HG03432 (cell line): Measurements from ENCODE around the gene SSPN.

Experiments
- ATAC-seq: cut with Tn5 transposase; IDR thresholded peaks from one replicate; pipeline ENCODE4 v1.9.1; 2021; ENCODE audit warnings: mild to moderate bottlenecking, moderate library complexity; ENCODE audit not compliant: unreplicated experiment

The SSPN gene

DNA sequence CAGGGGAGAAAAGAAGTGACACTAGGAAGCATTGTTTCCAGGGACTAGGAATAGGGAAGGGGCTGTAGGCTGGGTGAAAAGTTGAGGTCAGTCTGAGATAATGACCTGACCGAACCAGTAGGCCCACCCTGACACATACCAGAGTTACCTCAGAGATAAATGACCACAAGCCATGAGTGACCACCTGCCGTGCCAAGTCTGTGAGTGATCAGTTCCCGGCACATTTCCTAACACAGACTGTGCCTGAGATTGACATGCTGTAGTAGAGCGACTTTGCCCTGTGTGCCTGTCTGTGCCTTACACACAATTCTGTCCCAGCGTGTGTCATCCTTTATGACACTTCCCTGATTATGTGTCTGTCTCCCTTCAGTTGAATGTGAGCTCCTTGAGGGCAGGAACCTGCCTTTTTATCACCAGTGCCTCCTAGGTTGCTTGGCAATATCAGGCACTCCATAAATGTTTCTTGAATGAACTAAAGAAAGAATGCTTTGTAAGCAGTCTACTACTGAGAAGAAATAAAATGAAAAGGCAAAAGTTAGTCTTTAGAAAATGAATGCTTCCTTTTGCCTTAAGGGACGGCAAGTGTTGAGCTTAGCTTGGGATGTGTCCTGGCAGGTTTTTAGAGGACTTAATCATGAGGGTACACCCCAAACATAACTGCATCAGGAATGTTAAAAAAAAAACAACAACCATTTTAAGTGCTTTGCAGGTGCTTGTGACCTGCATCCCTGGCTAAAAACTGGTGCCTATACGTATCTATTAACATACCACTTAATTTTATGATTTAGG, 9.6 kb upstream of the SSPN start:
- no peak for ATAC-seq

- no peak for ATAC-seq
Observed at GRCh38 chr12:26187014-26187798, 8.2 kb upstream of the SSPN start.

DNA sequence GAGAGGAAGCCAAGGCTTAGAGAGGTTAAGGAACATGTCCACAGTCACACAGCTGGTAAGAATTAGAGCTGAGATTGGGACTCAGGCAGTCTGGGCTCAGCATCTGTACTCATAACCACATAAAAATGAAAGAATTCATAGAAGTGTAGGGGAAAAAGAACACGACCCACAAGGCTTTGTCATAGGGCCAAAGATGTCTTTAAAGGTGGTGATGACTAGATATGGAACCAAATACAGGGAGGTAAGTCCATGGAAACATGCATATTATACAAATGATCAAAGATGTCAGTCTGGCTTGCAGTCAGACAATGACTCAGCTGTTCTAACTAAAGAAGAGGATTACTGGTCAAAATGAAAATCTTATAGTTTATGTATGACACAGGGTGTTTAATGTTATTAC, 7.2 kb upstream of the SSPN start:
- no peak for ATAC-seq

DNA sequence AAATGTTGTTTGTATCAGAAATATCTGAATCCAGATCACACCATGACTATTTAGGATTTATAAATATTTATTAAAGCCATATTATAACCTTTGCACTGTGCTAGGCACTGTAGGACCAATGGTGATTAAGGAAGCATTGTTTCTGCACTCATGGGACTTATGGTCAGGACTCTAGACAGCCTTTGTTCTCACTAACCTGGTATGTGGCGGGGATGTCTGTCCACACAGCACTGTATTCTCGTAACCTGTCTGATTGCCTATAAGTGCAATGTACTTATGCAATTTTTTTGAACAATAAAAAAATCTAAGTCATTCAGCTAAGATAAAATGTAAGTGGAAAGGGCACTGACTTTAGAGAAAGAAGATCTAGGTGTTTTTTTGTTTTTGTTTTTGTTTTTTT, 6.7 kb upstream of the SSPN start:
- no peak for ATAC-seq

GRCh38 chr12:26192142-26192541, 3.2 kb upstream of the SSPN start:
- no peak for ATAC-seq

GRCh38 chr12:26193539-26193938, 1.8 kb upstream of the SSPN start:
- no peak for ATAC-seq

DNA sequence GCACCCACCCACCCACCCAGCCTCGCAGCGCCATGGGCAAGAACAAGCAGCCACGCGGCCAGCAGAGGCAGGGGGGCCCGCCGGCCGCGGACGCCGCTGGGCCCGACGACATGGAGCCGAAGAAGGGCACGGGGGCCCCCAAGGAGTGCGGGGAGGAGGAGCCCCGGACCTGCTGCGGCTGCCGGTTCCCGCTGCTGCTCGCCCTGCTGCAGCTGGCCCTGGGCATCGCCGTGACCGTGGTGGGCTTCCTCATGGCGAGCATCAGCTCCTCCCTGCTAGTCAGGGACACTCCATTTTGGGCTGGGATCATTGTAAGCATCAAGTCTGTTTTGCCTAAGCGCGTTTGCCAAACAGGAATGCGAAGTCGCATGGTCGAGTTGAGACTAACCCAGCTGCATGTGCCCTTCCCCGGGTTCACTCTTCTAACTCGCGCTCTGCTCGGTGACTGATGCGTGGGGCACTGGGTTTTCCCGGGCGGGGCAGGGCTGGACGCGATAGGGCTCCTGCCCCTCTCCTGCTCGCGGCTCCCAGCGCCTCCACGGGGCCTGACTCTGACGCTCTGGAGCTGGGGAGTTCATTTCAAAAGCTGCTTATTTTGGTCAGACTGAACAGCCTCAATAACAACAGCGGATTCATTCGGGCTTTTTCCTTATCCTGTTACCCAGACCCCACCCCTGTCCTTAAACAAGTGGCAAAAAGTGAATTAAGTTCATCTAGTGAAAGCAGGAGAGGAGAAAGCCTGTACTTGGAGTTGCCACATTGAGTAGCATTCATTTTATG, 458 bp downstream of the SSPN start:
- peak; percentile 68 for ATAC-seq

GRCh38 chr12:26196421-26196716, 996 bp downstream of the SSPN start:
- ATAC-seq, result no peak

DNA sequence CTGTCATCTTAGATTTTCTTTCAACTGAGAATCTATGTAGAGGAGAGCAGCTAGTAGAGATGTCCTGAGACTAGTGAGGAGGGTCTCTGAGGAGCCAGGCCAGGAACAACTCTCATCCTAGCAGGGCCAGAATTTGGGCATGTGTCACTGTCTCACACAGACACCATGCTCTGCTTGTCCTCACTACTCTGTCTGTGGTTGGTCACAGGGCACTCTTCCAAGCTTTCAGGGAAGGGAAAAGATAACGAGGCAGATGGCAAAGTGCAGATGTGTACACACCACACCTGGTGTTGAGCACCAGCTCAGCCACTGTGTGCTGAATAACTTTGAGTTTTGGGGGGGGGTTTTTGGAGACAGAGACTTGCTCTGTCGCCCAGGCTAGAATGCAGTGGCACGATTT, 2.5 kb downstream of the SSPN start:
- ATAC-seq, result no peak

DNA sequence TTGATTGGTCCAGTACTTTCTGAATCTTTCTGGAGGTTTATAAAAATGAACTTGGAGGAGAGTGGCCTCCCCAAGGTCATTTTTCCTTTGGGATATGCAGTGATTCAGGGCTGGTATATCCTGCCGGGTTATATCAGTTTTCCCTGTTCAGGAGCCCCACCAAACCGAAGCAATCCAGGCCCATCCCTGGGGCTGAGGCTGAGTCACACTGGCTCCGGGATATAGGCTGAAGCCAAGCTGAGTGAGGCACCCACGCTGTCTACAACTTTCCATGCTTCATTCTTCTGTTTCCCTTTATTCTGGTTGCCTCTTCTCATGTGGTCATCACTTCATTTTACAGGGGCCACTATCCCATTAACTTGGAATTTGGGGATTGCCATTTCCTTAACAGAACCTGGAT, 3.4 kb downstream of the SSPN start:
- ATAC-seq, result no peak

- ATAC-seq, result no peak
Observed at GRCh38 chr12:26203167-26203780, 7.9 kb downstream of the SSPN start.

- ATAC-seq, result no peak
Observed at GRCh38 chr12:26204612-26205289, 9.4 kb downstream of the SSPN start.

- no peak for ATAC-seq
Observed at GRCh38 chr12:26205298-26205697, 9.9 kb downstream of the SSPN start.

DNA sequence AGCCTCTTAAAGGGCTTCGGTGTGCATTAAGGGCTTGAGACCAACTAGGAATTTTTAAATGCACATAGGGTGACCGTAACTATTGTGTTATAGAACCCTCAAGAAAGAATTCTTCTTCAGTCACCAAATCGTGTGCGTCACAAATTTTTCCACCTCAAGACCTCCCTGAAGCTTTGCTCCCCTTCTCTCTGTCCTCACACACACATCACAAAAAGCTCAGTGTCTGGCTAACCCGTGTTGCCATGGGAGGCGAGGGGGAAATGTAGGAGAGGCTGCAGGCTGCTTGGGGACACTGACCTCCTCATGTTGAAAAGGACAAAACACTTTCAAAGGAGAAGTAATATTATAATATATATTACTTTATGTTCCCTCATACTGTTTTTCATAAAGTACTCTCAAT, 10.6 kb downstream of the SSPN start:
- ATAC-seq, result no peak

DNA sequence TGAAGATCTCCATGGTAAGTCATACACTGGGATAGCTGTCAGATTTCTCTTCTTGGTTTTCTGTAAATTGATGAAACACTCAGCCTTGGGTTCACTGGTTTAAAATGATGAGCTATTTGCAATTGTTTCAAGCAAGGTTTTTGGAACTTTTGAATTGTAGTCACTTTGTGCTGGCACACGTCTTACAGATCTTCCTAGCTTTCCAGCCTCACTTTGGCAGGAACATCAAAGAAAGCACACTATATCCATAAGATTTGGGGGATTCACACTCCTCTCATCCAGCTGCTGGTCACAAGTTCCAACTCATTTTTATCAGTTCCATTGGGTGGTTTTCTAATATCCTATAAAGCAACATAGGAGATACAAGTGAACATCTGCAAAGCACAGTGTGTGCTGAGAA, 16.0 kb downstream of the SSPN start:
- no peak for ATAC-seq

- no peak for ATAC-seq
Observed at GRCh38 chr12:26212396-26212795, 17.0 kb downstream of the SSPN start.

DNA sequence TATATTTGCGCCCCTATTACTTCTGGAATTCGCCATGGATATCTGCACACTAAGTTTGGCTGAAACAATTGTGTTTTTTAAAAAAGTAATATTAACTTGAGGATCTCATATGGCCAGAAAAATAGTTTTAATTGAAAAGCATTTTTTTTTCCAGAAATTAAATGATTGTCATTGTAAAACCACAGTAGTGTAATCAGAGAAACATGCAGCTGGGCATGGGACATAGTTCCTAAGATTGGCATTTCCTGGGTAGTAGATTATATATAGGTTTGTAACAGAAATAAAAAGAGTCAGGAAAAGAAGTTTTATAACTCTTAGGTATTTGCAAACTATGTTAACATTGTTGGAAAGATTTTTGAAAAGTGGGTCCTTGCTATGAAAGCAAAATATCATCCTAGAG, 17.6 kb downstream of the SSPN start:
- ATAC-seq, result no peak

DNA sequence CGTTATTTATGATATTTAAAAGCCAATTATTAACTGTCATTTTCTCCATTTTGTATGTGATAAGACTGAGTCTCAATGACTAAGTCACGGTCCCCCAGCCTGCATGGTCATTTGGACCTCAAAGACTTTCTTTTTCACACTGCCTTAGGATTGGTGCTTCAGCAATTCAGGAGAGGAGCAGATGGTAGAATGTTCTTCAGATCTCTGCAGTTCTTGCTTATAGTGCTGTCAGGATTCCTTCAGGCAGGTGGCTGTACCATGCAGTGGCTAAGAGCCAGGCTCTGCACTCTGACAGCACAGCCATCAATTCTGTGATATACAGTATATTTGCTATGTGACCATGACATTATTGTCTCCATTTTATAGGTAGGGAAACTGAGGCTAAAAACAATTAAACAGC, 18.7 kb downstream of the SSPN start:
- no peak for ATAC-seq

GRCh38 chr12:26219736-26220135, 24.4 kb downstream of the SSPN start:
- no peak for ATAC-seq

DNA sequence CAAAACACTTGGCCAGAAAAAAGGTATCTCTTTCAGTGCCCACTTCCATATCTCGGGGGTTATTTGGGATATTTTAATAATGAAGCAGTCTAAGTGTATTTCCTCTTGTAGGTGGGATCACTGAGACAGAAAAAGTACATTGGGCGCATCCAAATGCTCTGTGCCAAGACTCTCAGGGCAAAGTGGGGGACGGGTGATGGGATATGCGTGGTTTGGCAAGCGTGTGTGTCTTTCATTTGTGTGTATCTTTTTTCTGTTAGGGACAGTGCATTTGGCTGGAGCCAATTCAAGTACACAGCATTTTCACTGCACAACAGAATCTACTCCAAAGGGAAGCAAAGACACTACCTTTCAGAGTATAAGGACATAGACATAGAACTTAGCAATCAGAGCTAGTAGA, 29.3 kb downstream of the SSPN start:
- ATAC-seq, result no peak

GRCh38 chr12:26226122-26226521, 30.7 kb downstream of the SSPN start:
- no peak for ATAC-seq
